HepG2 (cell line): ENCODE results near the gene HEPACAM2. TPM values are rescaled to one million over a fixed set of nuclear protein-coding genes. Genes with fewer than 3 reads are reported as not detected.

Experiments used
- ATAC-seq: fragments of 200-7000 bp; cut with Tn5 transposase; 3 replicates; pipeline ENCODE4 v1.9.1; 2020; ENCODE audit warnings: mild to moderate bottlenecking, moderate library complexity
- BruUV-seq: library from RNA; stranded (reverse); fragments of 400-500 nt; replicated peaks from 2 replicates; lab custom pipeline; 2021; lab: Mats Ljungman, UMichigan
- CTCF ChIA-PET: fragments of 300-600 bp; formaldehyde crosslinking; extraction: SDS; loops from one replicate; lab custom pipeline; 2021; ENCODE audit warnings: low total read pairs, inconsistent platforms, low intra/inter-chr PET ratio; lab: Yijun Ruan, JAX
- POLR2A ChIA-PET: fragments of 350-600 bp; sonication (Branson Sonifier 250); formaldehyde crosslinking; loops from one replicate; lab custom pipeline; 2020; ENCODE audit warnings: antibody characterized with exemption, inconsistent platforms; lab: Yijun Ruan, JAX
- DNase-seq: peaks from one replicate; pipeline ENCODE4 v3.0.0-alpha.2; 2015; ENCODE audit warnings: low spot score
- FAIRE-seq: peaks from 3 replicates; lab custom pipeline; 2011; peaks lifted over from hg19 to GRCh38; lab: Jason Lieb, UNC
- H2AFZ ChIP-seq: one replicate; pipeline ENCODE4 v1.6.1; 2011; ENCODE audit warnings: low read length, inconsistent platforms
- H3K27ac ChIP-seq: fragments of 300-600 bp; 3 replicates; pipeline ENCODE4 v1.8.0; 2011; ENCODE audit warnings: mixed run types, mild to moderate bottlenecking, mixed read lengths, low read length, inconsistent platforms; ENCODE audit not compliant: insufficient read depth; ENCODE audit errors: extremely low read length
- H3K27me3 ChIP-seq, 2 experiments: fragments of 200-600 bp in 1 of 2; 2 replicates in 1 of 2; 3 replicates in 1 of 2; pipeline versions ENCODE4 v1.6.0 to v1.8.0; 2011; ENCODE audit warnings: low read length in 2 of 2, mild to moderate bottlenecking in 2 of 2, moderate library complexity in 2 of 2, inconsistent platforms in 1 of 2; ENCODE audit not compliant: insufficient read depth in 2 of 2, control insufficient read depth in 1 of 2
- H3K36me3 ChIP-seq, 2 experiments: fragments of 200-600 bp in 1 of 2; replicated peaks in 1 of 2; 2 replicates in 1 of 2; 3 replicates in 1 of 2; pipeline versions ENCODE4 v1.5.1 to v1.8.0; 2011; ENCODE audit warnings: low read length in 2 of 2, inconsistent platforms in 1 of 2; ENCODE audit not compliant: insufficient read depth in 2 of 2, control insufficient read depth in 1 of 2
- H3K4me1 ChIP-seq: 2 replicates; pipeline ENCODE4 v1.5.1; 2012; ENCODE audit warnings: low read length, inconsistent platforms; ENCODE audit not compliant: insufficient read depth
- H3K4me2 ChIP-seq: 2 replicates; pipeline ENCODE4 v1.6.0; 2011; ENCODE audit warnings: low read depth, low read length, inconsistent platforms
- H3K4me3 ChIP-seq, 3 experiments: fragments of 200-600 bp in 1 of 3; sonication (generic), shearing (Covaris generic) in 1 of 3; replicated peaks in 1 of 3; 2 replicates each; pipeline ENCODE4 v1.5.1; 2011 to 2016; ENCODE audit warnings: low read length in 3 of 3, inconsistent platforms in 2 of 3, low read depth in 2 of 3, mild to moderate bottlenecking in 2 of 3, control low read depth in 1 of 3, mixed read lengths in 1 of 3; ENCODE audit not compliant: insufficient read depth in 1 of 3
- H3K79me2 ChIP-seq: one replicate; pipeline ENCODE4 v1.6.1; 2011; ENCODE audit warnings: low read length, inconsistent platforms; ENCODE audit not compliant: insufficient read depth
- H3K9ac ChIP-seq: 2 replicates; pipeline ENCODE4 v1.6.0; 2011; ENCODE audit warnings: mild to moderate bottlenecking, low read depth, low read length, inconsistent platforms; ENCODE audit not compliant: insufficient read depth
- H3K9me3 ChIP-seq: 2 replicates; pipeline ENCODE4 v1.5.1; 2012; ENCODE audit warnings: mild to moderate bottlenecking, low read length
- H4K20me1 ChIP-seq: 2 replicates; pipeline ENCODE4 v1.6.0; 2011; ENCODE audit warnings: inconsistent platforms, mild to moderate bottlenecking, low read length, moderate library complexity; ENCODE audit not compliant: insufficient read depth
- GABPB1 ChIP-seq: IDR thresholded peaks from 2 replicates; pipeline ENCODE4 v1.6.1; 2016; ENCODE audit warnings: mild to moderate bottlenecking, missing genetic modification reagents, moderate library complexity, missing compliant biosample characterization
- HMGXB3 ChIP-seq: sonication (generic); formaldehyde crosslinking; IDR thresholded peaks from 2 replicates; pipeline ENCODE4 v1.4.0; 2020; ENCODE audit warnings: missing genetic modification reagents, borderline replicate concordance
- PRDM15 ChIP-seq: sonication (generic); formaldehyde crosslinking; IDR thresholded peaks from 2 replicates; pipeline ENCODE4 v1.4.0; 2020; ENCODE audit warnings: missing genetic modification reagents
- RAD21 ChIP-seq: fragments of 450-650 bp; formaldehyde crosslinking; IDR thresholded peaks from 2 replicates; pipeline ENCODE4 v1.5.0; 2020; ENCODE audit warnings: mild to moderate bottlenecking
- ZNF335 ChIP-seq: sonication (generic); formaldehyde crosslinking; IDR thresholded peaks from 2 replicates; pipeline ENCODE4 v1.4.0; 2020; ENCODE audit warnings: missing genetic modification reagents
- ZNF615 ChIP-seq: sonication (generic); formaldehyde crosslinking; IDR thresholded peaks from 2 replicates; pipeline ENCODE4 v1.5.0; 2020; ENCODE audit warnings: mild to moderate bottlenecking, missing genetic modification reagents, borderline replicate concordance
- ZNF687 ChIP-seq: sonication (generic); formaldehyde crosslinking; IDR thresholded peaks from 2 replicates; pipeline ENCODE4 v1.5.1; 2020; ENCODE audit warnings: mild to moderate bottlenecking, missing genetic modification reagents, moderate library complexity
- ZNF766 ChIP-seq: sonication (generic); formaldehyde crosslinking; IDR thresholded peaks from 2 replicates; pipeline ENCODE4 v1.5.0; 2020; ENCODE audit warnings: missing genetic modification reagents, borderline replicate concordance
- WGBS: methylation state at CpG from one replicate; pipeline ENCODE4 v1.1.6; 2017; ENCODE audit warnings: low lambda C conversion rate; 5-methylcytosine and 5-hydroxymethylcytosine counted together
- in situ Hi-C: cut with HindIII; loops from 2 replicates; pipeline ENCODE4 v1.10.0; 2017; ENCODE audit warnings: low pct_unique_long_range_greater_than_20kb; ENCODE audit not compliant: extremely low pct_ligation_motif_present
- intact Hi-C: fragments of 100-400 bp; cut with micrococcal nuclease; formaldehyde crosslinking; loops from one replicate; pipeline ENCODE4 v1.10.0; 2022; ENCODE audit not compliant: unreplicated experiment
- polyA plus RNA-seq, 8 experiments: library from polyadenylated mRNA; depleted of rRNA in 3 of 8; stranded (reverse) in 7 of 8; unstranded in 1 of 8; fragments of >200 nt; fragmentation: Illumina TruSeq in 4 of 8; extraction: Trizol in 4 of 8; gene quantifications; 2 replicates each; pipeline versions ENCODE4 v1.2.1 to v1.2.3, GENCODE V29; 2011 to 2016; ENCODE audit warnings: low read depth in 4 of 8, missing spikeins in 1 of 8, mixed read lengths in 1 of 8; ENCODE audit not compliant: insufficient read depth in 1 of 8
- total RNA-seq, 5 experiments: library from RNA; depleted of rRNA; stranded (reverse); fragments of >200 nt; fragmentation: Illumina TruSeq; extraction: Trizol; gene quantifications; 2 replicates each; pipeline ENCODE4 v1.2.3, GENCODE V29; 2016; ENCODE audit warnings: low read depth in 1 of 5
- TF ChIP-seq, protein P1 (sequence below): sonication (generic); formaldehyde crosslinking; IDR thresholded peaks from 2 replicates; pipeline ENCODE4 v1.5.1; 2020; ENCODE audit warnings: missing genetic modification reagents, mild to moderate bottlenecking, borderline replicate concordance

The HEPACAM2 gene
- total and polyA plus RNA-seq, 2 of the 13 experiments (the other 11 are each of a cell fraction or from before 2014, with no cell fraction given): not detected

- TF ChIP-seq ZNF687: no peak
- TF ChIP-seq ZNF766 (CRISPR knock-in tag): no peak
- TF ChIP-seq ZNF335 (CRISPR knock-in tag): no peak
- TF ChIP-seq, protein P1, sequence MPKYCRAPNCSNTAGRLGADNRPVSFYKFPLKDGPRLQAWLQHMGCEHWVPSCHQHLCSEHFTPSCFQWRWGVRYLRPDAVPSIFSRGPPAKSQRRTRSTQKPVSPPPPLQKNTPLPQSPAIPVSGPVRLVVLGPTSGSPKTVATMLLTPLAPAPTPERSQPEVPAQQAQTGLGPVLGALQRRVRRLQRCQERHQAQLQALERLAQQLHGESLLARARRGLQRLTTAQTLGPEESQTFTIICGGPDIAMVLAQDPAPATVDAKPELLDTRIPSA (CRISPR knock-in tag): no peak
- no peak for TF ChIP-seq RAD21 (CRISPR knock-in tag)
- no peak for TF ChIP-seq GABPB1 (CRISPR knock-in tag)
Measured at GRCh38 chr7:93211228-93211818, 14.9 kb downstream of the HEPACAM2 start (continued).

DNA sequence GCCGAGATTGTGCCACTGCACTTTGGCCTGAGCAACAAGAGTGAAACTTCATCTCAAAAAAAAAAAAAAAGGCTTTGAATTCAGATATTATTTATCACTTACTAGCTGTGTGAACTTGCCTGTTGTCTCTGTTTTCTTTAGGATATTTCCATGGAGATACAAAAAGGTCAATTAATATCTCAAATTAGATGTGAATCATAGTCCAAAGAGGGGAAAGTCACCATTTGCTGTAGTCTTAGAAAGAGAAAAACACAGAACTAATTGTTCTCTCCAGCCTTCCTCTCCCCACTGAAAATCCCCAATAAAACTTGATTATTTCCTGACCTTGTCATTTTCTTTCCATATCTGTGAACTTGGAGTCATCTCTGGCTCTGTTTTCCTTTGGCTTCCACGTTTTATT is 21.2 kb downstream of the HEPACAM2 start:
- H3K27me3 ChIP-seq: 0 out of 5 replicates have a peak, but pooled peaks cover 0 to 4% of the 10 kb centered on the region in 2 experiments
- no peak overlapping the region for H3K27ac ChIP-seq
- intact Hi-C loops (no loop called here), in situ Hi-C loops (no loop called here)
- peaks cover 6% of the 10 kb centered on the region; the same call in 1 of the 2 replicates for H3K4me1 ChIP-seq
- H3K36me3 ChIP-seq: no peaks in the 10 kb centered on the region
- ChIA-PET CTCF (no interaction called here), POLR2A (no interaction called here)
- DNase-seq (no peak), FAIRE-seq (no peak), ATAC-seq (no peak)
- 0% methylated on average over 2 of the region's 2 CpGs for WGBS
- no peak overlapping the region for H3K9ac ChIP-seq
- H3K4me3 ChIP-seq: no peak overlapping the region
- H4K20me1 ChIP-seq: no peaks in the 10 kb centered on the region
- BruUV-seq: no TSS peak
- no peak overlapping the region for H3K4me2 ChIP-seq
- H3K9me3 ChIP-seq: no peaks in the 10 kb centered on the region
- H3K79me2 ChIP-seq: no peaks in the 10 kb centered on the region
- H2AFZ ChIP-seq: no peak overlapping the region
- TF ChIP-seq HMGXB3 (no peak), PRDM15 (no peak), ZNF615 (CRISPR knock-in tag) (no peak)
